HEK293 (cell line): ENCODE measurements around the gene BAG5.

Experiments
- CTCF ChIA-PET: fragments of 350-600 bp; formaldehyde crosslinking; extraction: SDS; loops from one replicate; lab custom pipeline; 2021; ENCODE audit warnings: antibody characterized with exemption; lab: Yijun Ruan, JAX
- POLR2A ChIA-PET: fragments of 300-600 bp; formaldehyde crosslinking; extraction: SDS; loops from one replicate; lab custom pipeline; 2020; ENCODE audit warnings: antibody characterized with exemption, inconsistent platforms; lab: Yijun Ruan, JAX
- H3K27ac ChIP-seq: fragments of 200-500 bp; sonication (Bioruptor generic); 2 replicates; pipeline ENCODE4 v1.5.1; 2014; ENCODE audit warnings: low read depth, low read length, control low read depth, inconsistent platforms; ENCODE audit errors: extremely low read depth
- H3K36me3 ChIP-seq, 2 experiments: fragments of 200-500 bp in 1 of 2; sonication (Bioruptor generic) in 1 of 2; 1 replicate in 1 of 2; 2 replicates in 1 of 2; pipeline ENCODE4 v1.5.1; 2014 to 2017; ENCODE audit warnings: inconsistent platforms in 2 of 2, low read length in 2 of 2; ENCODE audit not compliant: control insufficient read depth in 2 of 2, insufficient read depth in 1 of 2
- H3K4me1 ChIP-seq: fragments of 200-500 bp; sonication (Bioruptor generic); 2 replicates; pipeline ENCODE4 v1.5.1; 2014; ENCODE audit warnings: mild to moderate bottlenecking, low read length, inconsistent platforms; ENCODE audit not compliant: control insufficient read depth, insufficient read depth
- H3K4me3 ChIP-seq: 2 replicates; pipeline ENCODE4 v1.5.1; 2011; ENCODE audit warnings: low read depth, mild to moderate bottlenecking, control low read depth, low read length, moderate library complexity
- H3K9me3 ChIP-seq: fragments of 200-500 bp; sonication (Bioruptor generic); 2 replicates; pipeline ENCODE4 v1.5.1; 2014; ENCODE audit warnings: low read depth, low read length, inconsistent platforms; ENCODE audit not compliant: control insufficient read depth, insufficient read depth
- EGR2 ChIP-seq: fragments of 450-650 bp; formaldehyde crosslinking; IDR thresholded peaks from 2 replicates; pipeline ENCODE4 v1.5.1; 2016; ENCODE audit warnings: low read depth, missing biosample characterization, missing genetic modification characterization
- KLF8 ChIP-seq: fragments of 450-650 bp; formaldehyde crosslinking; IDR thresholded peaks from 2 replicates; pipeline ENCODE4 v1.5.1; 2016; ENCODE audit warnings: missing biosample characterization, missing genetic modification characterization
- SP7 ChIP-seq: fragments of 450-650 bp; formaldehyde crosslinking; IDR thresholded peaks from 2 replicates; pipeline ENCODE4 v1.5.1; 2016; ENCODE audit warnings: missing biosample characterization, missing genetic modification characterization
- YY2 ChIP-seq: fragments of 450-650 bp; formaldehyde crosslinking; IDR thresholded peaks from 2 replicates; pipeline ENCODE4 v1.5.1; 2016; ENCODE audit warnings: missing biosample characterization, missing genetic modification characterization
- ZNF184 ChIP-seq: fragments of 450-650 bp; IDR thresholded peaks from 2 replicates; pipeline ENCODE4 v1.5.1; 2018; ENCODE audit warnings: missing biosample characterization, mild to moderate bottlenecking, missing genetic modification characterization
- ZNF2 ChIP-seq: fragments of 450-650 bp; formaldehyde crosslinking; IDR thresholded peaks from 2 replicates; pipeline ENCODE4 v1.5.1; 2016; ENCODE audit warnings: missing biosample characterization, missing genetic modification characterization
- ZNF239 ChIP-seq: fragments of 450-650 bp; formaldehyde crosslinking; IDR thresholded peaks from 2 replicates; pipeline ENCODE4 v1.5.1; 2016; ENCODE audit warnings: missing biosample characterization, missing genetic modification characterization
- ZNF335 ChIP-seq: fragments of 450-650 bp; formaldehyde crosslinking; conservative IDR thresholded peaks from 2 replicates; pipeline ENCODE4 v1.5.1; 2016; ENCODE audit warnings: missing biosample characterization, missing genetic modification characterization
- ZNF366 ChIP-seq: fragments of 450-650 bp; formaldehyde crosslinking; conservative IDR thresholded peaks from 2 replicates; pipeline ENCODE4 v1.5.1; 2016; ENCODE audit warnings: missing biosample characterization, missing genetic modification characterization
- ZNF555 ChIP-seq: fragments of 450-650 bp; formaldehyde crosslinking; conservative IDR thresholded peaks from 2 replicates; pipeline ENCODE4 v1.5.1; 2017; ENCODE audit warnings: missing biosample characterization, mild to moderate bottlenecking, missing genetic modification characterization, inconsistent platforms
- ZNF585B ChIP-seq: fragments of 450-650 bp; formaldehyde crosslinking; IDR thresholded peaks from 2 replicates; pipeline ENCODE4 v1.5.1; 2016; ENCODE audit warnings: missing biosample characterization, missing genetic modification characterization
- ZNF660 ChIP-seq: fragments of 450-650 bp; IDR thresholded peaks from 2 replicates; pipeline ENCODE4 v1.5.1; 2018; ENCODE audit warnings: missing biosample characterization, mild to moderate bottlenecking, missing genetic modification characterization
- ZNF701 ChIP-seq: fragments of 450-650 bp; formaldehyde crosslinking; IDR thresholded peaks from 2 replicates; pipeline ENCODE4 v1.5.1; 2016; ENCODE audit warnings: missing biosample characterization, missing genetic modification characterization
- ZNF791 ChIP-seq: fragments of 450-650 bp; formaldehyde crosslinking; IDR thresholded peaks from 2 replicates; pipeline ENCODE4 v1.5.1; 2016; ENCODE audit warnings: missing biosample characterization, missing genetic modification characterization
- TF ChIP-seq, protein P1 (sequence below): fragments of 450-650 bp; formaldehyde crosslinking; IDR thresholded peaks from 2 replicates; pipeline ENCODE4 v1.5.1; 2016; ENCODE audit warnings: missing biosample characterization, missing genetic modification characterization
- TF ChIP-seq, protein P2 (sequence below): fragments of 450-650 bp; formaldehyde crosslinking; IDR thresholded peaks from 2 replicates; pipeline ENCODE4 v1.5.1; 2016; ENCODE audit warnings: missing biosample characterization, missing genetic modification characterization
- TF ChIP-seq, protein P3 (sequence below): fragments of 450-650 bp; formaldehyde crosslinking; IDR thresholded peaks from 2 replicates; pipeline ENCODE4 v1.5.1; 2016; ENCODE audit warnings: missing biosample characterization, missing genetic modification characterization, low read depth

The BAG5 gene

DNA sequence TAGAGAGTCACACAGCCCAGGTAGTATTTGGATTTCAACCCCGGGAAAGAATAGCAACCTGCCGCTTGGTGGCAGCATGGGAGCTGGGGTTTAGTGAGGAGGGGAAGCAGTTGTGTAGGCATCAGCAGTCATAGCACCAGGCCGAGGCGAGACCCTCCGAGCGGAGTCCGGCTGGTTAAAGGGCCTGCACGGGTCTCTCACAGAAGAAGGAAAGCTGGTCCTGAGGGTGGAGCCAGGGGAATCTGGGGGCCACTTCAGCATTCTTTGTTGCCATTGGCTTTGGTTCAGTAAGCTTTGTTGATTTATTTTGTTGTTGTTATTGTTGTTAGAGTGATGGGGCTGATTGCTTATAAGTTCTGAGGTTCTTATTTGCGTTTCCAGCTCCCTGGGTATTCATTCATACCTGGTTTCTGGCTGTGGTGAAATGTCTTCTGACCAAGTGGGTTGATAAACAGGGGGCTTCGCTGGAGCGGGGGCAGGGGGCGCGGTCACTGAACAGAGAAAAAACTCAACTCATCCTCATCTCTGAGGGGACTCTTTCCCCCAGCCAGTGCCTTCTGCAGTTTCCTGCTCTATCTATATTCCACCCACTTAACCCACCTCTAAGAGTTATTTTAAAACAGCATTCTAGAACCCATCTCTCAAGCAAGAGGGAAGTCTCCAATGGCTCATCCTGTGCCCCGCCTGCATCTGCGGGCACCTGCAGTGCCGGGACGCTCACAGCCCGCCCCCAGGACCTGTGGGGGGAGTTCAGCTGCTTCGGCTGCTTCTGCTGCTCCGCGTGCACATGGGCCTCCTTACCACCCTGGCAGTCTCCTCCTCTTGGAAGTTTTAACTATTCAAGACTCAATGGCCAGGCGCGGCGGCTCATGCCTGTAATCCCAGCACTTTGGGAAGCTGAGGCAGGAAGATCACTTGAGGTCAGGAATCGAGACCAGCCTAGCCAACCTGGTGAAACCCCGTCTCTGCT lies 51.4 kb downstream of the BAG5 start:
- H3K9me3 ChIP-seq = no peaks in the 10 kb centered on the region
- ChIA-PET CTCF (interaction anchor here (0.7 to 1.6 kb wide), 5 partner anchors 8 to 1591 kb away, joined by 3 to 5 read pairs (median 4); no protein-coding TSS in a partner anchor), POLR2A (interaction anchor here (1.0 kb wide), 1 partner anchor 19 kb away, joined by 3 read pairs; the partner anchor contains the start of gene TRMT61A)
- 0 out of 2 replicates have a peak, but pooled peaks cover 2% of the 10 kb centered on the region for H3K4me1 ChIP-seq
- no peak for TF ChIP-seq ZNF585B (tag by site-specific recombination)
- no peak overlapping the region for H3K4me3 ChIP-seq
- H3K36me3 ChIP-seq = peaks cover 3 to 45% of the 10 kb centered on the region in 2 experiments; a peak in 2 of 3 replicates
- no peak overlapping the region for H3K27ac ChIP-seq

DNA sequence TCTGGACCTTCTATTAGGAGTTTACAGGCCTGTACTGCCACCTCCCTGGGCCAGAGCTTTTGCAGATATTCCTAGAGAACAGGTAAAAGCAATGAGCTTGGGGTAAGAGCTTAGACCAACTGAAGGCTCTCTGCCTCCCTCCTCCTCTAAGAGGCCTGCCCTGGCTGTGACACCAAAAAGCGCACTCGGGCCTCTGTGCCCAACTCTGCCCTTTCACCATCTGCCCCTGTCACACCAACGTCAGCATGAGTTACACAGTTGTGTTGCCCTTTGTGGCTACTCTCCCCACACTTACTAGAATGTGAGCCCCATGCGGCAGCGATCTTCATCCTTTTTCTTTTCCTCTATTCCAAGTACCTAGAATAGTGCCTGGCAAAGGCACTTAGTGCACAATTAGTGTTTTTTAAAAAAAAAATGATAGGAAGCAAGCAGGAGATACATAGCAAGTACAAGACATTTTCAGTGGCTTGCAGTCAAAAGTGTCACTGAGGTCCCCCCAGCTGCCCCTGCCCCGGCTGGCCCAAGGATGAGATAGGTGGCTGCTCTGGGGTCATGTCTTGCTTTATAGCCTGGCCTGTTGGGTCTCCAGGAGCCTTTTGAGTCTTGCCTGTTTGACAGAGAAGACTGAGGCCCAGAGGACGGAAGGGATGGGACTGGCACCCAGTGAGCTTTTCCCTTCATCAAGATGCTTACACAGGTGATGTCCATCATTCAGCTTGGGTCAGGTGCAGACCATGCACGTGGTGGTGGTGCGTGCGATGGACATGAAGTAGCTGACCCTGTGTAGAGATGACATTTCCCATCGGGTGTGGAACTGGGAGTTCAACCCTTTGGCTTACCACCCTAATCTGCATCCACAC lies 52.4 kb downstream of the BAG5 start:
- TF ChIP-seq KLF8 (tag by site-specific recombination) (no peak), ZNF791 (tag by site-specific recombination) (no peak), ZNF555 (tag by site-specific recombination) (no peak), ZNF239 (tag by site-specific recombination) (no peak), ZNF701 (tag by site-specific recombination) (no peak), ZNF184 (no peak), SP7 (tag by site-specific recombination) (no peak), ZNF366 (tag by site-specific recombination) (no peak), ZNF660 (tag by site-specific recombination) (no peak), ZNF335 (tag by site-specific recombination) (no peak), ZNF2 (no peak), EGR2 (tag by site-specific recombination) (no peak), YY2 (tag by site-specific recombination) (no peak)
- TF ChIP-seq, protein P1, sequence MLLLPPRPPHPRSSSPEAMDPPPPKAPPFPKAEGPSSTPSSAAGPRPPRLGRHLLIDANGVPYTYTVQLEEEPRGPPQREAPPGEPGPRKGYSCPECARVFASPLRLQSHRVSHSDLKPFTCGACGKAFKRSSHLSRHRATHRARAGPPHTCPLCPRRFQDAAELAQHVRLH = no peak
- TF ChIP-seq, protein P2, sequence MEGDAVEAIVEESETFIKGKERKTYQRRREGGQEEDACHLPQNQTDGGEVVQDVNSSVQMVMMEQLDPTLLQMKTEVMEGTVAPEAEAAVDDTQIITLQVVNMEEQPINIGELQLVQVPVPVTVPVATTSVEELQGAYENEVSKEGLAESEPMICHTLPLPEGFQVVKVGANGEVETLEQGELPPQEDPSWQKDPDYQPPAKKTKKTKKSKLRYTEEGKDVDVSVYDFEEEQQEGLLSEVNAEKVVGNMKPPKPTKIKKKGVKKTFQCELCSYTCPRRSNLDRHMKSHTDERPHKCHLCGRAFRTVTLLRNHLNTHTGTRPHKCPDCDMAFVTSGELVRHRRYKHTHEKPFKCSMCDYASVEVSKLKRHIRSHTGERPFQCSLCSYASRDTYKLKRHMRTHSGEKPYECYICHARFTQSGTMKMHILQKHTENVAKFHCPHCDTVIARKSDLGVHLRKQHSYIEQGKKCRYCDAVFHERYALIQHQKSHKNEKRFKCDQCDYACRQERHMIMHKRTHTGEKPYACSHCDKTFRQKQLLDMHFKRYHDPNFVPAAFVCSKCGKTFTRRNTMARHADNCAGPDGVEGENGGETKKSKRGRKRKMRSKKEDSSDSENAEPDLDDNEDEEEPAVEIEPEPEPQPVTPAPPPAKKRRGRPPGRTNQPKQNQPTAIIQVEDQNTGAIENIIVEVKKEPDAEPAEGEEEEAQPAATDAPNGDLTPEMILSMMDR (tag by site-specific recombination) = no peak
- TF ChIP-seq, protein P3, sequence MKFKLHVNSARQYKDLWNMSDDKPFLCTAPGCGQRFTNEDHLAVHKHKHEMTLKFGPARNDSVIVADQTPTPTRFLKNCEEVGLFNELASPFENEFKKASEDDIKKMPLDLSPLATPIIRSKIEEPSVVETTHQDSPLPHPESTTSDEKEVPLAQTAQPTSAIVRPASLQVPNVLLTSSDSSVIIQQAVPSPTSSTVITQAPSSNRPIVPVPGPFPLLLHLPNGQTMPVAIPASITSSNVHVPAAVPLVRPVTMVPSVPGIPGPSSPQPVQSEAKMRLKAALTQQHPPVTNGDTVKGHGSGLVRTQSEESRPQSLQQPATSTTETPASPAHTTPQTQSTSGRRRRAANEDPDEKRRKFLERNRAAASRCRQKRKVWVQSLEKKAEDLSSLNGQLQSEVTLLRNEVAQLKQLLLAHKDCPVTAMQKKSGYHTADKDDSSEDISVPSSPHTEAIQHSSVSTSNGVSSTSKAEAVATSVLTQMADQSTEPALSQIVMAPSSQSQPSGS (tag by site-specific recombination) = no peak
- no peak overlapping the region for H3K4me3 ChIP-seq
- H3K27ac ChIP-seq = no peak overlapping the region
- H3K4me1 ChIP-seq = 0 out of 2 replicates have a peak, but pooled peaks cover 2% of the 10 kb centered on the region
- CTCF ChIA-PET = interaction anchor here (0.7 to 1.1 kb wide), 2 partner anchors 9 to 32 kb away, joined by 4 to 5 read pairs; no protein-coding TSS in a partner anchor
- H3K36me3 ChIP-seq = peaks cover 3 to 53% of the 10 kb centered on the region in 2 experiments; a peak in 2 of 3 replicates
- no peaks in the 10 kb centered on the region for H3K9me3 ChIP-seq
- POLR2A ChIA-PET = interaction anchor here (1.0 to 1.1 kb wide), 2 partner anchors 13 to 20 kb away, joined by 3 read pairs; partner anchors contain the start of genes CKB and TRMT61A
